NCI-H82 treated with DMSO at 0.1 percent for 48 hours (cell line): ENCODE measurements around the gene SEMG2.

Source experiments
- DNase-seq: peaks from one replicate; lab custom pipeline; 2025; ENCODE audit not compliant: unreplicated experiment; lab: John Stamatoyannopoulos, UW

Gene SEMG2

DNA sequence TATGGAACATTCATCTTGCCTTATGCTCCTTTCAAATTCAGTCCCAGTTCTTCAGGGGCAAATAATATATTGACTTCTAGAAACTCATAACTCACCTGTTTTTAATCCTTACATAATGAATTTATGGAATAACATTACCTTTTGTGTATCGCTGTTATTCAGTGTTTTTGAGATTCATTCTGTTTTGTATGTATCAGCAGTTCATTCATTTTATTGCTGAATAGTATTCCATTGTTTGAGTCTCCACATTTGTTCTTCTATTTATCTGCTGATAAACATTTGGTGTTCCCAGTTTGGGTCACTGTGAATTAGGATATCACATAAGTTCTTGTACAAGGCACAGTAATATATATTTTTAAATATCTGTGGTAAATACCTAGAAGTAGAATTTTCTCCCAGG lies 5.1 kb downstream of the SEMG2 start:
- DNase-seq = no peak

DNA sequence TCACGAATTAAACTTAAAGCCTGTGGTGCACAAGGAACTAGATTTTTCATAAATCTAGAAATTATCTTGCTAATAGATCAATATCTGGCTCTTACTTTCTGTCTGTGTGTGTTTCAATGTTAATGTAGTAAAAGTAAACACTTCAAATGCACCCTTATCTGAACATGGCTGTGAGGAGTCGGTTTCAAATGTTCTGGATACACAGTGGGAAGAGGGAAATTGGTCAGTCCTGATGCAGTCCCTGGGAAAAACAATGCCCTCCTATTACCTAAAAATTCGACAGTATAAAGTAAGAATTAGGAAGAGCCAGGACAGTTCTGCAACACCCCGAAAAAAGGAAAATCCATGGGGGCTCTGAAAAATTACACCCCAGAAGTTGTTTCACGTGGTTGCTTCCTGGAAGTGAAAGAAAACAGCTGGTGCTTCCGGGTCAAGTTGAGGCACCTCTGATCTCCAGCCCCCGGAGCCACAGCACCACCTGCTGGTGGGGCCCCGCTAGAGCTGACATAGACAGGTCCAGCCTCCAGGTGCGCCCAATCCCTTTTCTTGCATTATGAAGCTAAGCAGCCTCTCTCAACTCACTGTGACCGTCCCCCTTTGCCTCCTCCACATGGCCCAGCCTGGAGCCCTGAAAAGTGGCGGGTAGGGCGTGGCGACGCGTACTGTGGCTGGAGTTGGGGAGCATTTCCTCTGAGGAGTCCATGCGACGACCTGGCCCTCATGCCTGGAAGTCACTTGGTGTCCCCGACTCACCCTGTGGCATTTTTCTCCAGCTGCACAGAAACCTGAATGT lies 8.3 kb downstream of the SEMG2 start:
- no peak for DNase-seq

DNA sequence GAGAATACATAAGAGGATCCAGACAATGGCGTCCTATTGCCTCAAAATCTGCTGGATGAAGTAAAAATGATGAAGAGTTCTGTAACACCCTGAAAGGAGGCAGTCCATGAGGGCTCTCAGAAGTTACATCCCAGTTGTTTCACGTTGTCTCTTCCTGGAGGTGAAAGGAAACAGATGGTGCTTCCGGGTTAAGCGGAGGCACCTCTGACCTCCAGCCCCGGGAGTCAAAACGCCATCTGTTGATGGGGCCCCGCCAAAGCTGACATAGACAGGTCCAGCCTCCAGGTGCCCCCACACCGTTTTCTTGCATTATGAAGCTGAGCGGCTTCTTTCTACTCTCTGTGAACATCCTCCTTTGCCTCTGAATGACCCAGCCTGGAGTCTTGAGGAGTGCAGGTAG lies 9.5 kb downstream of the SEMG2 start:
- DNase-seq = no peak

DNA sequence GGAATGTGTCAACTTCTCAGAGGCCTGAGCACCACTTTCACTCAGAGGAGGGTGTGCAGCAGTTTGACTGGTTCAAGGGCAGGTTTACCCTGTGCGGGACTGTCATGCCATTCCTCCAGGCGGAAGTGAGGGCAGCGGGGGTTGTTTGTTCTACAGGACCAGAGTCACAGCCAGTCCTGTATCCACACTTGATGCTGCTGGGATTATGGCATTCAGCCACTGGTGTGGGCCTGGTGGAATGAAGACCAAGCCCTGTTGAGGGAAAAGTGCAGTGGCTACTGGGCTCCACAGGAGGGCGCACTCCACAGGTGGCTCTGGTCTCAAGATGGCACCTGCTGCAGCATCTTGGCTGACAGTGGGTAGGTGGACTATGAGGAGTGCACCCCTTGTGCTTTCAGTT lies 14.8 kb downstream of the SEMG2 start:
- no peak for DNase-seq

DNA sequence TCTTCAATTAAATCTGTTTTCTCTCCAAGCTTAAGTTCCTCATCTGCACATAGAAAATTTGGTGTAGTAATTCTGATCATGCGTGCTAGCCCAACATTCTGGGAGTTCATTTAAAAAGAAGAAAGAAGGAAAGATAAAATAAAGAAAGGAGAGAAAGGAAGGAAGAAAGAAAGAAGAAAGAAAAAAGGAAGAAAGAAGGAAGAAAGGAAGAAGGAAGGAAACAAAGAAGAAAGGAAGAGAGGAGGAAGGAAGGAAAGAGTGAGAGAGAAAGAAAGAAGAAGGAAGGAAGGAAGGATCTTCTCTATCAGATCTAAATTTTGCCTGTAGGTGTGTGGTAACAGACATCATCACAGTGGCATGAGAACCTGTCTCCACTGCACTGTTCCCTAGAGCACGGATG lies 17.0 kb downstream of the SEMG2 start:
- DNase-seq = no peak

DNA sequence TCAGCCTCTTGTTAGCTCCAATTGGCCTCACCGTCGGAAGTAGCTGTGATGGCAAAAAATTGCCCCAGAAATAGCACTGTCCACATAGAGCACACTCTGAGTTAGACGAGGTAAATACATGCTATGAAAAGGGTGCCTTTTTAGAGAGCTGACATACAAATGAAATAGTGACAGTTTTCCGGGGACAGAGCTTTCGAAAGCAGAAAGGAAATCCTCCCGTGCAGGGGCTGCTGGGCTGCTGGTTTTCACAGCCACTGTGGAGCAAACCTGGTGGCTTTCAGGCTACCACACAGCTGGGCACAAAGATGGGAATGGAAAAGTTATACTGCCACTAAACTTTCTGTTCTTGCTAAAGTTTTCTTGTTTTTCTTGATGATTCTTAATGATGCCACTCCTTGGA lies 24.9 kb downstream of the SEMG2 start:
- no peak for DNase-seq

DNA sequence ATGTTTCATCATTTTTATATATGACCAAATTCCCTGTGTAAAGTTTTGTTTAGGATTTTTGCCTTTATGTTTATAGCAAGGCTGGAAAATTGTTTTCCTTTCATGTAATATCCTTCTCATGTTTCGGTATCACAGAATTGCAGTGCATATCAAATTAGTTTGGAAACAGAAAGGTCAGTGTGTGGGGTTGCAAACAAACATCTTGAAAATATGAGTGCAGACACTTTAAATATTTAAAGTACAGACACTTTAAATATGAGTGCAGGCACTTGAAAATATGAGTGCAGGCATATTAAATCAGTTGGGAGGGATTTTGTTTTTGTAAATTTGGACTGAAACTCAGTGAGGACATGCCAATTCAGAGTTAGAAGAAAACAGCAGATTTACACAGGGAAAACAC lies 26.7 kb downstream of the SEMG2 start:
- no peak for DNase-seq

DNA sequence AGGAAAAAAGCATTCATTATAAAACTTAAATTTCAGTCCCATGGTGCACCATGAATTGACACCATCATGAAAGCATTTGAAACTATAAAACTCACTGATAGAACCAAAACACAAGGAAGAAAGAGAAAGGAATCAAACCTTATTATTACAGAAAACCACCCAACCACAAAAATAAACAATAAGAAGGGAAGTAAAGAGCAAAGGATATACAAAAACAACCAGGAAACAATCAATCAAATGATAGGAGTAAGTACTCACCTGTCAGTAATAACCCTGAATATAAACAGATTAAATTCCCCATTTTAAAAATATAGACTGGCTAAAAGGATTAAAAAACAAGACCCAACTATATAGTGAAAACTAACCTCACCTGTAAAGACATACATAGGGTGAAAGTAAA lies 27.4 kb downstream of the SEMG2 start:
- DNase-seq = no peak

DNA sequence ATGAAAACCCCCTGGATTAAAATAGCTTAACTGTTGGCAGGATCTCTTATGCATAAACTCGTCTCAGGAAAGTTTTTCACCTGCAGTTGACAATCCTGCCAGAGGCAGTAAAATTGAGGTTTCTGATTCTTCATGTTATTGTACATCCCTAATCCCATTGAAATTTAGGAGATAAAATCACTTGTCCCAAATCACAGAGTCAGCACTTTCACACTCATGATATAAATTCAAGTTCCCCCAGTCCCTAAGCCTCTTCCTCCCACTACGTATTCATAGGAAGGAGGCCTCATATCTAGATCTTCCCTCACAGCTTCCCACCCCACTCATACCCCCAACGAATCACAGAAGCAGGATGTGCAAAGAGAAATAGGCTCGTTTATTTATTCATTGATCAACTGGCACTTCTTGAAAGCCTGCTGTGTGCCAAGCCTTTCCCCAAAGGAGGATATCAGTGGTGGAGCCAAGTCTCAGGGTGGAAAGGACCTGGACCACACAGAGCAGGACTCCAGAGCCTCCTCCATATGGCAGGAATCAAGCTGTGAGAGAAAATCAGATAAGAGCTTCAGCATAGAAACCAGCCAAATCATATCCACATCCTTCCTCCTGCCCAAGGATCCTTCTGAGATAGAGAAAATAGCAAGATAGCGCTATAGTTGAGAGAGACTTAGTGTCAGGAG lies 30.8 kb downstream of the SEMG2 start:
- DNase-seq = no peak

DNA sequence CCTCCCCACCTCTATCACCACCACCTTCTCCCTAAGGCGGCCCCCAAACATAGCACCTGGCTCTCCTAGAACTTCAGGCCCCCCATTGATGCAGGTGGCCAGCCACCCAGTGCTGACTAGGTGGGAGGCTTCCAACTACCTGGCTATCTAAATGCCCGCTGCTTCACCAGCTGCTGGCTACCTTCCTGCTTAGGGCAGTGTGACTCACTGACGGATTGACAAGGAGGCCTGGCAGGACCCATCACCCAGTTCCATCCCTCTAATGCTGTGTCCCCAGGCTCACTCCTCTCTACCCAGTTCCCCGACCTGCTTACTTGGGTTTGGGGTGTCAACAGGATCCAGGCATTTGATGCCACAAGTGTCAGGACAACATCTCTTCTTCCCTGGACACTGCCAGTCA lies 32.1 kb downstream of the SEMG2 start:
- no peak for DNase-seq

DNA sequence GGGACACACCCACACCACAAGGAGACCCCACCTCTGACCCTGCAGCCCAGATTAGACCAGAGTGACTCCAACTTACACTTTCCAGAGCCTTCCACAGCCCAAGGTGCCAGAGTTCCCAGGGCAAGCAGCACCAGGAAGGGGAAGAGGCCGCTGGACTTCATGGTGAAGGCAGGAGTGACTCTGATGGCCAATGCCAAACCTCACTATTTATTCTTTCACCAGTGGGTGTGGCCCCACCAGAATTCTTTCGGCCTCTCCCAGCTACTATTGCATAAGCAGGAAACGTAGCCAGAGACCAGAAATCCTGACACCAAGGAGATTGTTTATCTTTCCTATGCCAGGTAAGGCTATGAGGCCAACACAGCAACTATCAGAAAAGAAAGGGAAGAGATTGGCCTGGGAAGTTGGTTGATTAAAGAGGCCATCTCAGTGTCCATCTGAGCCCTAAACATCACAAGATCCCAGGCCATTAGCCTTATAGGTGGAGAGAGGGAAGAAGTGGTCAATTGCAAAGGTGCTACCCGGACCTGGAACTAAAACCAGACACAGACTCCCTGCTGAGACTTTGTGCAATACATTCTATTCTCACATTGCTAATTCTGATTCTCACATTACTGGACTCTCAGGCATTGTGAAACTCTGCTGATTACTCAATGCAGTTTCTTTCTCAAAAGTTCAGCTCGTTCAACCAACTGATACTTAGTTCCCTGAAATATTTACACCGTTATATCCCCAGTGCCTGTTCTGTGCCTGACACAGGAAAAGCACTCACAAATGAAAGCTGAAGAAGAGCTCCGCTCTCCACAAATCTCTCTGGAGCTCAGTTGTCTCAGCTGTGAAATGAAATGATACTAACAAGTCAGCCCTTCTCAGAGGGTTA lies 33.5 kb downstream of the SEMG2 start, which contains the start of gene SLPI:
Gene SLPI (minus strand): TSS at position 182 of the 880 bp plus-strand sequence. CDS start 21 bp downstream, at position 161.
- no peak for DNase-seq

DNA sequence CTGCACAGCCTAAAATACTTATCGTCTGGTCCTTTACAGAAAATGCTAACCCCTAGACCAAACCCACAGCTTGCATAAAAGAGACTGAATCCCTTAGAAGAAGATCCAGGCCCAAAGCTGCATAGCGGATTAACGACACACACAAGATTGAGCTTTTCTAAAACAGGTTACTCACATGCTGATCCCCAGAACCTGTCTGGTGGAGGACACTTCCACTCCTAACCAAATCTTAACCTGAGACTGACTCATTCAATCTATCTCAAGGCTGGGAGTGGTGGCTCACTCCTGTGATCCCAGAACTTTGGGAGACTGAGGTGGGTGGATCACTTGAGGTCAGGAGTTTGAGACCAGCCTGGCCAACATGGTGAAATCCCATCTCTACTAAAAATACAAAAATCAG lies 36.0 kb downstream of the SEMG2 start:
- DNase-seq = no peak

DNA sequence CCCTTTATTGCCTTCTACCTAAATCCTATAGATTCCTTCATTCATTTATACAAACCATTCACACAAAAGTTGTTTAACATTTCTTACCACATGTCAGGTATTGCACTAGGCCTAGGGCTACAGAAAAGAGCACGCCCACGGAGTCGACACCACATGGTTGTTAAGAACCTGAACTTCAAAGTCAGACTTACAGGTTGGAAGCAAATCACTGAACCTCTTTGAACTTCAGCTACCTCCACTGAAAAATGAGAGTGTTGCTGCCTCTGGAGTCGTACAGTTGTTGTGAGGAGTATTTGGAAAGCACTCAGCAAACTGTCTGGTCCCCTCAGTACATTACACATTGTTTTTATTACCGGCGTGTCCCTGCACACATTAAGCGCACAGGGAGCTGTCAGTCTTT lies 36.5 kb downstream of the SEMG2 start:
- DNase-seq = no peak

DNA sequence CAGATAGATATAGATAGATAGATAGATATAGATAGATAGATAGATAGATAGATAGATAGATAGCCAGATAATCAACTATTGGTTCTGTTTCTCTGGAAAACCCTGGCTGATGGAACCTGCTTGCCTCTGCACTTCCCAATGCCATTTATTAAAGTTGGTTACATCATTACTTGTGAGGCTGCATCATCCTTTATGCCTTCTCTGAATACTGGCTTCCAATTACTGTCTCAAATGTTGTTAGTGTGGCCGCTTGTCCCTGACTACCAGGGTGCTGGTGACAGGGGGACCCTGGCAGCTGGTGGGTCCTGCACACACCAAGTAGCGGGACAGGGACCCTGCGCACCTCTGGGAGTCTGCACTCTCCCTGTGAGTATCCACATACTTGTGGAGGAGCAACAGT lies 37.1 kb downstream of the SEMG2 start:
- no peak for DNase-seq

DNA sequence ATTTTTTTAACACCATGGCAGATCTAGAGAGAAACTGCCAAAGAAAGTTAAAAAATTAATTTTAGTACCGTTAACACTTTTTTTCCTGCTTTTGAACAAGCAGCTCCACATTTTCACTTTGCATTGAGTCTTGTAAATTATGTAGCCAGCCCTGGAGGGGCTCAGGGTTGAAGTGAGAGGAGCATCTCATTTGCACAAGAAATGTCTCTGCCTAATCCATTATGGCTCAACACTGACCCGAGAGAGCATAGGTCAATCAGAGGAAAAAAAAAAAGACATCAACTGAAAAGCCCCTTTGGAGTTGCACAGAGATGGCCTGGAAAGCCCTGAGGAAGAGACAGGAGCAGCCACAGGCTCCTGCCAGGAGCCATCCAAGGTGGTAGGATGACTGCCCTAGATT lies 37.5 kb downstream of the SEMG2 start:
- no peak for DNase-seq

DNA sequence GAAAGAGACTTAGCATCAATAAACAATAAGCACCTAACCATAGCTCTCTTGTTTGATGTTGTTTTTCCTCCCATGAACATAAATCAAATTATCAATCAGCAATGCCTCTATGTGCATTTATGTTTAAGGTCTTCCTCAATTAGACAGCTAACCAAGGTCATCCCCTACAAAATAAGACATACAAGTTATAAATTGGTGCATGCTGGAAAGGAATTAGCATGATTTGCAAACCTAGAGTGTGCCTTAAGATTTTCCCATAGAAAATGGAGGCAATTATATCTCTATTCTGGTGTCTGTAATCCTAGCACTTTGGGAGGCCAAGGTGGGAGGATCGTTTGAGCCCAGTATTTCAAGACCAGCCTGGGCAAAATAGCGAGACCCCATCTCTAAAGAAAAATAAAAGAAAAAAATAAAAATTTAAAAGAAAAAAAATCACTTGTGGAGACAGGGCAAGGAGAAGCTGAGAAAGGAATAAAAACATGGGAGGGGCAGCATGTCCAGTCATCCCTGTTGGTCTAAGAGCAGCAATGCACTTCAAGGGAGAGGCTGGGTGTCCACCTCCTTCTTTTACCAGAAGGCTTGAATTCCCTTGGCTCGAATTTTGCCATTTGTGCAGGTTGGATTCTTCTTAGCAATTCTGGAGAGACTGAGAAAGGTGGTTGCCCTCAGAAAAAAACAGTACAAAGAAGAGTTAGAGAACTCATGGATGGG lies 42.5 kb downstream of the SEMG2 start:
- no peak for DNase-seq

DNA sequence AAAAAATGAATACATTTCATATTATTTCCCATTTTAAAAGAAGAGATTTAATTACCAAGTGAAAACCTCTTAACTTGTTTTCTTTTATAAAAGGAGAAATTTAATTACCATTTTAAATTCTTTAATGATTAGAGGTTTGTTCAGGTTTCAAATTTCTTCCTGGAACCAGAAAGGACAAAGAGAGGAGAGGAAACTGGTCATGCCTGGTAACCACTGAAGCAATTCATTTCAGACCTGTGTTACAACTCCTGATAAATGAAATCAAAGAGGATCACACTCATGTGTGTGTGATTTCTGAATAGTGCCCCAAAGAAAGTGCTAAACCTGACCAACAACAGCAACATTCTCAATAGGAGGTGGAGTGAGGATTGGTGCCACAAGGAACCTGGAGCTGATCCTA lies 45.8 kb downstream of the SEMG2 start:
- no peak for DNase-seq

DNA sequence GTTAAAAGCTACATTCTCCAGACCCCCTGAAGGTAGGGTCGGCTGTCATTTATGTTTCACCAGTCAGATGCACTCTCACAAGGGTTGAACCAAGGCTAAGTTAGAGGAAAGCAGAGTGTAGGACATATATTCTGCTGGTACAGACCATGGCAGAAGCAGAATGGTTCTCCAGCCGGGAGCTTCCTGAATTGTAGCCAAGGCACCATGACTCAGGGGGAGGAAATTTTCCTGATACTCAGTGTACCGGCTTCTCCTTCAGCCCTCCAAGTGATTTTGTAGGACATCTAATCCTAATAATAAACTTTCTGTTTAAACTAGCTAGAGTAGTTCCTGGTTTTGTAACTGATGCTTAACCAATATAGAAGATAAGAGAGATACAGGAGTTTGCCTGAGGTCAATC lies 47.4 kb downstream of the SEMG2 start:
- DNase-seq = no peak

DNA sequence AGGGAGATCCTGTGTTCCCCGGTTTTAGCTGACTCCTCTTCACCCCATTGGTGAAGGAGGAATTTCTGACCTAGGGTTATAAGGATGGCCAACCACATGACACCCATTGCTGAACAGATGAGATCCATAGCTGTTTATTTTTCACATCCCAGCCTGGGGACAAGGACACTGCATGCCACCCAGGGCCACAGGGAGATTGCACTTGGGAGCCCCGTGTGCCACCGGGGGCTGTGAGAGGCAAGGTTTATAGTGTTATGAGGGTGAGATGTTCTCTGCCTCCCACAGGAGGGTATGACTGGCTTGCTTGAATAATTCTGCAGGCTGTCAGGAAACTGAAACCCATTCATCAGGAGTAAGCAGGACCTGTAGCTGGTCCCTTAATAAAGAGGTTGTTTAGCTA lies 47.9 kb downstream of the SEMG2 start:
- DNase-seq = no peak

DNA sequence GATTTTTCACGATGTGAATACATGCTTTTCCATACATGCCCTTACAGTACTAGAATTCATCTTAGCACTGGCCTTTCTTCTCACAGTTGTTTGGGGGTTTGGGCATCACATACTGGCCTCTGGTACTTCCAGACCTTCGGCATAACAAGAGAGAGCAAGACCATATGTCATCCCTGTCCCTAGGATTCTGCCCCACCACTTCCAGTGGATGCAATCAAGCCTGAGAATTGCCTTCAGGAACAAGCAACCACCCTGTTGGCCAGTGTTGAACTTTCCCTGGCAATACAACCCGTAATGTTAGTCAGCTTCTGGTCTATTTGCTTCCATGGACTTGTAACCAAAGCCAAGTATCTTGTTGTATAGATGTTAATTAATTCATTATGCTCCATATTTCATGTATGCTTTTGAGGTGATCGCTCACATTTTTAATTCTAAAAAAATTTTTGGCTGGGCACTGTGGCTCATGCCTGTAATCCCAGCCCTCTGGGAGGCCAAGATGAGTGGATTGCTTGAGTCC lies 48.6 kb downstream of the SEMG2 start:
- DNase-seq = no peak
